ENCODE data around the gene NFRKB. TPM values are rescaled to one million over a fixed set of nuclear protein-coding genes. Genes with fewer than 3 reads are reported as not detected.
A peak's percentile ranks its signal among the peaks of the same experiment; 100 is the strongest.
"Not testable (repeated sequence)": the region's sequence is repeated elsewhere in the genome, so short reads cannot be mapped to it uniquely, and the experiment has no call there.

The NFRKB gene
- total and polyA plus RNA-seq, 4 donors, result 8.1 to 31.9 (median 17.5) TPM

DNA sequence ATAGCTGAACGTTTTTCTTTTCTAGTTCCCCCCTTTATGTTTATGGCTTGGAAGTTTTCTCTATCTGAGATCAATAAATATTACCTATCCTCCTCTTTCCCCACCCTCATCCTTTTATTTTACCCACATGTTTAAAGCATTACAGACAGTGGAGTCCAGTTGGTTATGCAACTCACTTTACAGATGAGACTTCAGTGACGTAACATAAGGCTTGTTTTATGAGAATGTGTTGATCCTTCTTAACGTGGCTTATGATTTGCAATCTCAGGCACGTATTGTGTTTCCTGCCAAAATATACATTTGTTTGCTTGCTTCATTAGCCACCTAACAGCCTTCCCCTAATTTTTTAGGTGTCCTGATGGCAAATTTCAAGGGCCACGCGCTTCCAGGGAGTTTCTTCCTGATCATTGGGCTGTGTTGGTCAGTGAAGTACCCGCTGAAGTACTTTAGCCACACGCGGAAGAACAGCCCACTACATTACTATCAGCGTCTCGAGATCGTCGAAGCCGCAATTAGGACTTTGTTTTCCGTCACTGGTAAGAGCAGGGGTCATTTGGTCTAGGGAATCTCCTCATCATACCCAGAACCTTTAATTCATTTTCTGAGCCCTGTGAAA, 43.1 kb downstream of the NFRKB start:
- ATAC-seq (ENCODE audit: insufficient read depth, low FRiP score) (no peak), DNase-seq (no peak)
- TF ChIP-seq, protein P1, sequence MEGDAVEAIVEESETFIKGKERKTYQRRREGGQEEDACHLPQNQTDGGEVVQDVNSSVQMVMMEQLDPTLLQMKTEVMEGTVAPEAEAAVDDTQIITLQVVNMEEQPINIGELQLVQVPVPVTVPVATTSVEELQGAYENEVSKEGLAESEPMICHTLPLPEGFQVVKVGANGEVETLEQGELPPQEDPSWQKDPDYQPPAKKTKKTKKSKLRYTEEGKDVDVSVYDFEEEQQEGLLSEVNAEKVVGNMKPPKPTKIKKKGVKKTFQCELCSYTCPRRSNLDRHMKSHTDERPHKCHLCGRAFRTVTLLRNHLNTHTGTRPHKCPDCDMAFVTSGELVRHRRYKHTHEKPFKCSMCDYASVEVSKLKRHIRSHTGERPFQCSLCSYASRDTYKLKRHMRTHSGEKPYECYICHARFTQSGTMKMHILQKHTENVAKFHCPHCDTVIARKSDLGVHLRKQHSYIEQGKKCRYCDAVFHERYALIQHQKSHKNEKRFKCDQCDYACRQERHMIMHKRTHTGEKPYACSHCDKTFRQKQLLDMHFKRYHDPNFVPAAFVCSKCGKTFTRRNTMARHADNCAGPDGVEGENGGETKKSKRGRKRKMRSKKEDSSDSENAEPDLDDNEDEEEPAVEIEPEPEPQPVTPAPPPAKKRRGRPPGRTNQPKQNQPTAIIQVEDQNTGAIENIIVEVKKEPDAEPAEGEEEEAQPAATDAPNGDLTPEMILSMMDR (IDR thresholded peaks at IDR 0.05; ENCODE audit: control extremely low read depth, extremely low read depth), result no peak
- Histone ChIP-seq H3K4me3 (no peak overlapping the region), H3K36me3 (ENCODE audit: control insufficient read depth in 4 of 4, insufficient read depth in 4 of 4, low read length in 4 of 4) (no peaks in the 10 kb centered on the region), H3K27ac (ENCODE audit: low read depth in 1 of 2, low read length in 1 of 2) (no peak overlapping the region), H3K4me1 (ENCODE audit: control insufficient read depth in 5 of 5, insufficient read depth in 5 of 5, low read length in 5 of 5) (peaks cover 0 to 14% (median 10%) of the 10 kb centered on the region in 5 donors), H3K9me3 (ENCODE audit: control insufficient read depth in 4 of 4, insufficient read depth in 3 of 4, low read length in 3 of 4) (peaks cover 0 to 3% (median 0%) of the 10 kb centered on the region in 4 donors), H3K27me3 (ENCODE audit: control insufficient read depth in 3 of 3, insufficient read depth in 3 of 3, low read length in 2 of 3) (no peaks in the 10 kb centered on the region), H3K9ac (ENCODE audit: insufficient read depth in 1 of 2, low read length in 2 of 2) (no peak overlapping the region)
- 79 to 82% methylated on average over 15 of the region's 15 CpGs for WGBS, 2 donors

DNA sequence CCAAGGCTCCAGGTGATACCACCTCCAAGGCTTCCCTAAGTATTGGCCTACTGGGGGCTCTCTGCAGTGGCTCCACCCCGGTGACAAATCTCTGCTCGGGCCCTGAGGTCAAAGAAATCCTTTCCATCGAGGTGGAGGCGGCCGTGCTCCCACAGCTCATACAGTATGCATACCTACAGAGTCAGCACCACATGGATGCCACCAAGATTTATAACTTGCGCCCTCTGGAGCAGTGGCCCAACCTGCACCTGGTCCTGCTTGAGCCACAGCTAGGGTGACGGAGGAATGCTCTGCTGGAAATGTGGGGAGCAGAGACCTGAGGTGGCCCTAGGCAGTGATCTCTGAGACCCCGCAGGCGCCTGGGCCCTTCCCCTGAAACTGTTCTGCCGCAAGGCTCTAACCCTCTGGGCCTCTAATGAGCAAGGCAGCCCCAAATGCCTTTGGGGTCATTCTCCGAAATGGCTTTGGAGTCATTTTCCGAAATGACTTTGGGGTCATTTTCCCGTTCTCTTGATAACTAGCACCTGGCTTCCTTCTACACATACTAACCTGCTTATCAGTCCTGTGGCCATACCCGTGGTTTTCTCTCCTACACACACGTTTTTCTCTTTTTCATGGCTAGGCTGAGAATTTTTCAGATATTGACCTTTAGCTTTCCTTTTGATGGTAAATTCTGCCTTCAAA, 45.8 kb downstream of the NFRKB start:
- Histone ChIP-seq H3K9me3 (ENCODE audit: control insufficient read depth in 4 of 4, insufficient read depth in 3 of 4, low read length in 3 of 4) (peaks cover 0 to 3% (median 0%) of the 10 kb centered on the region in 4 donors), H3K4me1 (ENCODE audit: control insufficient read depth in 5 of 5, insufficient read depth in 5 of 5, low read length in 5 of 5) (peaks cover 0 to 14% (median 10%) of the 10 kb centered on the region in 5 donors), H3K4me3 (no peak overlapping the region), H3K36me3 (ENCODE audit: control insufficient read depth in 4 of 4, insufficient read depth in 4 of 4, low read length in 4 of 4) (no peaks in the 10 kb centered on the region), H3K27ac (ENCODE audit: low read depth in 1 of 2, low read length in 1 of 2) (no peak overlapping the region), H3K27me3 (ENCODE audit: control insufficient read depth in 3 of 3, insufficient read depth in 3 of 3, low read length in 2 of 3) (no peaks in the 10 kb centered on the region), H3K9ac (ENCODE audit: insufficient read depth in 1 of 2, low read length in 2 of 2) (no peak overlapping the region)
- TF ChIP-seq, protein P1 (IDR thresholded peaks at IDR 0.05; ENCODE audit: control extremely low read depth, extremely low read depth), result no peak
- 93 to 95% methylated on average over 15 of the region's 15 CpGs for WGBS, 2 donors
- ATAC-seq (ENCODE audit: insufficient read depth, low FRiP score) (no peak), DNase-seq (no peak)

DNA sequence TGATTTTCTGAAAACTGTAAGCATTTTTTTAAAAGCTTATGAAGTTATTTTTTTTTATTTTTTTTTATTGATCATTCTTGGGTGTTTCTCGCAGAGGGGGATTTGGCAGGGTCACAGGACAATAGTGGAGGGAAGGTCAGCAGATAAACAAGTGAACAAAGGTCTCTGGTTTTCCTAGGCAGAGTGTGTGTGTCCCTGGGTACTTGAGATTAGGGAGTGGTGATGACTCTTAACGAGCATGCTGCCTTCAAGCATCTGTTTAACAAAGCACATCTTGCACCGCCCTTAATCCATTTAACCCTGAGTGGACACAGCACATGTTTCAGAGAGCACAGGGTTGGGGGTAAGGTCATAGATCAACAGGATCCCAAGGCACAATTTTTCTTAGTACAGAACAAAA, 48.0 kb downstream of the NFRKB start:
- not testable (repeated sequence) for DNase-seq; H3K27me3 ChIP-seq (ENCODE audit: control insufficient read depth in 3 of 3, insufficient read depth in 3 of 3, low read length in 2 of 3); H3K9me3 ChIP-seq (ENCODE audit: control insufficient read depth in 4 of 4, insufficient read depth in 3 of 4, low read length in 3 of 4); H3K9ac ChIP-seq (ENCODE audit: insufficient read depth in 1 of 2, low read length in 2 of 2); ATAC-seq (ENCODE audit: insufficient read depth, low FRiP score); H3K27ac ChIP-seq (ENCODE audit: low read depth in 1 of 2, low read length in 1 of 2); H3K36me3 ChIP-seq (ENCODE audit: control insufficient read depth in 4 of 4, insufficient read depth in 4 of 4, low read length in 4 of 4); H3K4me3 ChIP-seq; H3K4me1 ChIP-seq (ENCODE audit: control insufficient read depth in 5 of 5, insufficient read depth in 5 of 5, low read length in 5 of 5)
- 50 to 66% methylated on average over 1 of the region's 3 CpGs for WGBS, 2 donors

DNA sequence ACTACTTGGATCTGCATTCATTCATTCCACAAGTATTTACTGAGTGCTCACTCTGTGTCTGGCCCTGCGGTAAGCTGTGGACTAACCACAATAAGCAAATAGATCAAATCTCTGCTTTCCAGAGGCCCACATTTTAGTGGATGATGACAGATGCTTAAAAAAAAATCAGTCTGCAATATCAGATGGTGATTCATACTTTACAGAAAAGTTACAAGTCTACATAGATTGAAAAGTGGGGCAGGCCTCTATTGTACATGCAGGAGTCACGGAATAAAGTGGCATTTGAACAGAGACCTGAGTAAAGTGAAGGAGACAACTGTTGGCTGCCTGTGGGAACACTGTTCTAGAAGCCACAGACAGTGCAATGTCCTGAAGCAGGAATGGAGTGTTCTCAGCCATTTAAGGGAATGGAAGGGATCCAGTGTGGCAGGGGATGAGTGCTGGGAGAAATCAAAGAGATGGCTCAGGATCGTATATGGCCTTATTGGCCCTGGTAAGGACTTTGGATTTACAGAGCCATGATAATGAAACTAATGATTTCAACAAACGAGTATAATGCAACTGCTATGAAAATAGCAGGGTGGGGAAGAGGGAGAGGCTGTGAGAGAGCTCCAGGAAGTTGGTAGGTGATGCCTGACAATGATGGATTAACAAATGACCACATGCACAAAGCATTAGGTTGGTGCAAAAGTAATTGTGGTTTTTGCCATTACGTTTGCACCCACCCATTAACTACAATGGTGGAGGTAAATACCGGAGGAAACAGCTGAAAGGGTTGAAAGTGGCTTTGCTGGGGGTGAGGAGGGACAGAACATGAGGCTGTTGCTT, 48.7 kb downstream of the NFRKB start:
- H3K27me3 ChIP-seq (ENCODE audit: control insufficient read depth in 3 of 3, insufficient read depth in 3 of 3, low read length in 2 of 3), result no peaks in the 10 kb centered on the region
- 44 to 46% methylated on average over 6 of the region's 6 CpGs for WGBS, 2 donors
- no peak overlapping the region for H3K9ac ChIP-seq (ENCODE audit: insufficient read depth in 1 of 2, low read length in 2 of 2)

More for the DNA sequence above, 48.7 kb downstream of the NFRKB start:
- peak overlapping the region in 1 of 2 donors; percentile 88 for H3K27ac ChIP-seq (ENCODE audit: low read depth in 1 of 2, low read length in 1 of 2)
- no peaks in the 10 kb centered on the region for H3K36me3 ChIP-seq (ENCODE audit: control insufficient read depth in 4 of 4, insufficient read depth in 4 of 4, low read length in 4 of 4)
- peaks cover 0 to 3% (median 0%) of the 10 kb centered on the region in 5 donors for H3K4me1 ChIP-seq (ENCODE audit: control insufficient read depth in 5 of 5, insufficient read depth in 5 of 5, low read length in 5 of 5)
- no peak overlapping the region for H3K4me3 ChIP-seq
- TF ChIP-seq, protein P1 (IDR thresholded peaks at IDR 0.05; ENCODE audit: control extremely low read depth, extremely low read depth), result no peak
- peak; percentile 72 for ATAC-seq (ENCODE audit: insufficient read depth, low FRiP score)
- H3K9me3 ChIP-seq (ENCODE audit: control insufficient read depth in 4 of 4, insufficient read depth in 3 of 4, low read length in 3 of 4), result peaks cover 0 to 1% (median 0%) of the 10 kb centered on the region in 4 donors
- DNase-seq, result peak in 2 of 3 donors; percentile 36 to 47
